HCT116 (cell line): ENCODE data around the gene MAMSTR. TPM values are rescaled to one million over a fixed set of nuclear protein-coding genes. Genes with fewer than 3 reads are reported as not detected.

Experiments used
- ATAC-seq: fragments of 200-7000 bp; cut with Tn5 transposase; 2 replicates; pipeline ENCODE4 v1.9.1; 2020; ENCODE audit warnings: mild to moderate bottlenecking, moderate library complexity
- BruUV-seq: library from RNA; stranded (reverse); fragments of 400-500 nt; replicated peaks from 2 replicates; lab custom pipeline; 2021; lab: Mats Ljungman, UMichigan
- CTCF ChIA-PET: fragments of 300-600 bp; sonication (Branson Sonifier 250); formaldehyde crosslinking; loops from one replicate; lab custom pipeline; 2021; ENCODE audit warnings: antibody characterized with exemption; lab: Charles Lee
- POLR2A ChIA-PET: fragments of 300-600, 350-600 bp; sonication (Branson Sonifier 250); formaldehyde crosslinking; loops from one replicate; lab custom pipeline; 2021; ENCODE audit warnings: antibody characterized with exemption; lab: Charles Lee
- RAD21 ChIA-PET, 2 experiments: fragments of 300-600 bp; sonication (Branson Sonifier 250); formaldehyde crosslinking; loops; one replicate each; lab custom pipeline; 2023; ENCODE audit warnings: low total read pairs in 2 of 2; ENCODE audit not compliant: uncharacterized antibody in 2 of 2, unreplicated experiment in 2 of 2, low non-redundant PET in 1 of 2; lab: Charles Lee
- DNase-seq: peaks from one replicate; pipeline ENCODE4 v3.0.0-alpha.2; 2010; ENCODE audit warnings: low read depth, low spot score
- H2AFZ ChIP-seq: fragments of 200-600 bp; shearing (Covaris generic), sonication (generic); 2 replicates; pipeline ENCODE4 v1.6.1; 2017; ENCODE audit warnings: low read depth, mixed run types, mixed read lengths, antibody characterized with exemption, low read length; ENCODE audit not compliant: poor library complexity, severe bottlenecking
- H3K27ac ChIP-seq: 2 replicates; pipeline ENCODE4 v1.5.1; 2012; ENCODE audit warnings: low read depth, low read length
- H3K27me3 ChIP-seq: fragments of 200-600 bp; sonication (generic); 2 replicates; pipeline ENCODE4 v1.6.1; 2016; ENCODE audit warnings: mixed run types, low read length, mixed read lengths; ENCODE audit not compliant: insufficient read depth
- H3K36me3 ChIP-seq, 2 experiments: fragments of 200-500 bp in 1 of 2; fragments of 200-600 bp in 1 of 2; sonication (Bioruptor generic) in 1 of 2; sonication (generic) in 1 of 2; 2 replicates each; pipeline versions ENCODE4 v1.5.1 to v1.6.1; 2014 to 2016; ENCODE audit warnings: low read length in 2 of 2, inconsistent platforms in 1 of 2, mixed read lengths in 1 of 2, mixed run types in 1 of 2; ENCODE audit not compliant: insufficient read depth in 2 of 2, control insufficient read depth in 1 of 2
- H3K4me1 ChIP-seq, 2 experiments: fragments of 200-600 bp in 1 of 2; sonication (generic) in 1 of 2; 2 replicates each; pipeline versions ENCODE4 v1.5.1 to v1.6.1; 2012 to 2017; ENCODE audit warnings: low read length in 2 of 2, inconsistent platforms in 1 of 2, mild to moderate bottlenecking in 1 of 2, mixed read lengths in 1 of 2, mixed run types in 1 of 2, moderate library complexity in 1 of 2; ENCODE audit not compliant: insufficient read depth in 2 of 2, control insufficient read depth in 1 of 2
- H3K4me2 ChIP-seq: fragments of 200-600 bp; sonication (generic); 2 replicates; pipeline ENCODE4 v1.6.1; 2017; ENCODE audit warnings: mixed run types, low read length, mixed read lengths
- H3K4me3 ChIP-seq, 2 experiments: fragments of 200-600 bp in 1 of 2; sonication (generic) in 1 of 2; replicated peaks in 1 of 2; 2 replicates each; pipeline ENCODE4 v1.5.1; 2011 to 2016; ENCODE audit warnings: low read length in 2 of 2, control low read depth in 1 of 2, low read depth in 1 of 2, mild to moderate bottlenecking in 1 of 2, mixed read lengths in 1 of 2, mixed run types in 1 of 2
- H3K79me2 ChIP-seq: fragments of 200-600 bp; sonication (generic); 2 replicates; pipeline ENCODE4 v1.6.1; 2017; ENCODE audit warnings: mild to moderate bottlenecking, mixed run types, low read length, moderate library complexity, mixed read lengths; ENCODE audit not compliant: insufficient read depth
- H3K9ac ChIP-seq: fragments of 200-600 bp; sonication (generic); 2 replicates; pipeline ENCODE4 v1.6.1; 2016; ENCODE audit warnings: low read length, mixed read lengths
- H3K9me2 ChIP-seq: fragments of 200-600 bp; sonication (generic), shearing (Covaris generic); 2 replicates; pipeline ENCODE4 v1.6.1; 2017; ENCODE audit warnings: mixed run types, mild to moderate bottlenecking, moderate library complexity; ENCODE audit not compliant: insufficient read depth
- H3K9me3 ChIP-seq, 2 experiments: fragments of 200-500 bp in 1 of 2; fragments of 200-600 bp in 1 of 2; sonication (Bioruptor generic) in 1 of 2; sonication (generic) in 1 of 2; 2 replicates each; pipeline ENCODE4 v1.6.1; 2014 to 2017; ENCODE audit warnings: low read length in 2 of 2, mixed read lengths in 2 of 2, inconsistent platforms in 1 of 2, low read depth in 1 of 2, mild to moderate bottlenecking in 1 of 2, mixed run types in 1 of 2, moderate library complexity in 1 of 2; ENCODE audit not compliant: control insufficient read depth in 1 of 2, insufficient read depth in 1 of 2
- H4K20me1 ChIP-seq: fragments of 200-600 bp; sonication (generic), shearing (Covaris generic); 2 replicates; pipeline ENCODE4 v1.6.1; 2017; ENCODE audit warnings: mixed run types, mild to moderate bottlenecking, moderate library complexity; ENCODE audit not compliant: insufficient read depth
- CTCF ChIP-seq, 3 experiments: fragments of 200-600 bp in 1 of 3; sonication (generic) in 1 of 3; IDR thresholded peaks in 2 of 3; conservative IDR thresholded peaks in 1 of 3; 2 replicates each; pipeline ENCODE4 v1.5.1; 2012 to 2017; ENCODE audit warnings: low read depth in 2 of 3, low read length in 2 of 3, antibody characterized with exemption in 1 of 3, borderline replicate concordance in 1 of 3, control low read depth in 1 of 3, mild to moderate bottlenecking in 1 of 3, mixed read lengths in 1 of 3, mixed run types in 1 of 3, moderate library complexity in 1 of 3; ENCODE audit not compliant: insufficient read depth in 1 of 3
- EGR1 ChIP-seq: IDR thresholded peaks from 2 replicates; pipeline ENCODE4 v1.6.1; 2012; ENCODE audit warnings: low read depth
- MAX ChIP-seq: IDR thresholded peaks from 2 replicates; pipeline ENCODE4 v1.6.1; 2012
- POLR2AphosphoS5 ChIP-seq: IDR thresholded peaks from 2 replicates; pipeline ENCODE4 v1.6.1; 2011; ENCODE audit warnings: mild to moderate bottlenecking, low read depth, low read length, moderate library complexity
- YY1 ChIP-seq: IDR thresholded peaks from 2 replicates; pipeline ENCODE4 v1.6.1; 2011; ENCODE audit warnings: low read length, low read depth, moderate library complexity, mild to moderate bottlenecking; ENCODE audit not compliant: insufficient replicate concordance; ENCODE audit errors: extremely low read depth
- ZFX ChIP-seq: fragments of 450-650 bp; IDR thresholded peaks from 2 replicates; pipeline ENCODE4 v1.6.1; 2017
- ZNF274 ChIP-seq: fragments of 200-500 bp; sonication (Bioruptor generic); IDR thresholded peaks from 2 replicates; pipeline ENCODE4 v1.6.1; 2014; ENCODE audit warnings: mild to moderate bottlenecking, low read depth, low read length, inconsistent platforms
- intact Hi-C: fragments of 100-400 bp; cut with micrococcal nuclease; formaldehyde crosslinking; loops from 2 replicates; pipeline ENCODE4 v1.10.0; 2022
- total RNA-seq: library from RNA; stranded (reverse); gene quantifications from one replicate; pipeline ENCODE4 v1.2.1, GENCODE V29; 2021; ENCODE audit not compliant: unreplicated experiment
- TF ChIP-seq, protein P1 (sequence below): IDR thresholded peaks from 2 replicates; pipeline ENCODE4 v1.6.1; 2011; ENCODE audit warnings: mild to moderate bottlenecking, low read length, moderate library complexity; ENCODE audit not compliant: insufficient replicate concordance; ENCODE audit errors: extremely low read depth

Gene MAMSTR
- total RNA-seq, 1 experiment from 2014 or later, result 1.3 TPM

DNA sequence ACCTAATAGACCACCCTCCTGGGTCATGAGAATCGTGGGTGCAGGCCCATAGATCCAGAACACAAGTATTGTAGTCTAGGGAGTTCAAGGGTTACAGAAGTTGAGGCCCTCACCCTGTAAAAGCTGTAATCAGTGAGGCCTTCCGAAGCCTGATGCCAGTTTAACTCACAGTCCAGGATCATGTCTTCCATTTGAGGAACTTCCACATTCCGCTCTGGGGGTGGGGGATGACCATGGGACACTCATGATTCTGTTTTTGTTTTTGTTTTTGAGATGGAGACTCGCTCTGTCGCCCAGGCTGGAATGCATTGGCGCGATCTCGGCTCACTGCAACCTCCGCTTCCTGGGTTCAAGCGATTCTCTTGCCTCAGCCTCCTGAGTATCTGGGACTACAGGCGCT, 22.6 kb upstream of the MAMSTR start (continued):
- TF ChIP-seq, protein P1, sequence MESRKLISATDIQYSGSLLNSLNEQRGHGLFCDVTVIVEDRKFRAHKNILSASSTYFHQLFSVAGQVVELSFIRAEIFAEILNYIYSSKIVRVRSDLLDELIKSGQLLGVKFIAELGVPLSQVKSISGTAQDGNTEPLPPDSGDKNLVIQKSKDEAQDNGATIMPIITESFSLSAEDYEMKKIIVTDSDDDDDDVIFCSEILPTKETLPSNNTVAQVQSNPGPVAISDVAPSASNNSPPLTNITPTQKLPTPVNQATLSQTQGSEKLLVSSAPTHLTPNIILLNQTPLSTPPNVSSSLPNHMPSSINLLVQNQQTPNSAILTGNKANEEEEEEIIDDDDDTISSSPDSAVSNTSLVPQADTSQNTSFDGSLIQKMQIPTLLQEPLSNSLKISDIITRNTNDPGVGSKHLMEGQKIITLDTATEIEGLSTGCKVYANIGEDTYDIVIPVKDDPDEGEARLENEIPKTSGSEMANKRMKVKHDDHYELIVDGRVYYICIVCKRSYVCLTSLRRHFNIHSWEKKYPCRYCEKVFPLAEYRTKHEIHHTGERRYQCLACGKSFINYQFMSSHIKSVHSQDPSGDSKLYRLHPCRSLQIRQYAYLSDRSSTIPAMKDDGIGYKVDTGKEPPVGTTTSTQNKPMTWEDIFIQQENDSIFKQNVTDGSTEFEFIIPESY, result no peak
- TF ChIP-seq ZFX (no peak), EGR1 (no peak), MAX (no peak), ZNF274 (no peak), CTCF (IDR thresholded peaks at IDR 0.05 in 2 of 3, conservative IDR thresholded peaks at IDR 0.05 in 1 of 3; ENCODE audit: borderline replicate concordance in 1 of 3, insufficient read depth in 1 of 3, low read depth in 2 of 3, low read length in 2 of 3) (no peak)

GRCh38 chr19:48741129-48741999, 21.8 kb upstream of the MAMSTR start:
- no peaks in the 10 kb centered on the region for H4K20me1 ChIP-seq
- no peak overlapping the region for H3K9ac ChIP-seq
- H3K9me2 ChIP-seq, result no peaks in the 10 kb centered on the region
- H3K9me3 ChIP-seq, result no peaks in the 10 kb centered on the region
- no peak for TF ChIP-seq YY1
- 0 out of 2 replicates have a peak, but pooled peaks have one; percentile 39 for TF ChIP-seq POLR2AphosphoS5
- no peak overlapping the region for H3K4me3 ChIP-seq
- RAD21 ChIA-PET, result interaction anchor here in 1 of 2 experiments (1.2 kb wide), 1 partner anchor 95 kb away, joined by 3 read pairs; the partner anchor contains the start of gene CA11
- H3K36me3 ChIP-seq, result no peaks in the 10 kb centered on the region
- H3K79me2 ChIP-seq, result no peaks in the 10 kb centered on the region
- H2AFZ ChIP-seq, result no peak overlapping the region
- POLR2A ChIA-PET, result no interaction called here
- ATAC-seq (peak; percentile 51), DNase-seq (no peak)
- intact Hi-C loops, result no loop called here
- H3K4me1 ChIP-seq, result peaks cover 25 to 40% of the 10 kb centered on the region in 2 experiments
- peak overlapping the region; percentile 42 for H3K4me2 ChIP-seq
- peak overlapping the region; percentile 38; the same call in 1 of the 2 replicates for H3K27ac ChIP-seq
- BruUV-seq, result no TSS peak
- CTCF ChIA-PET, result no interaction called here
- no peaks in the 10 kb centered on the region for H3K27me3 ChIP-seq
